ENCODE results near the gene FCN2.

FCN2 gene

GRCh38 chr9:134871697-134872340 is 8.8 kb upstream of the FCN2 start:
- Histone ChIP-seq H3K27me3 (ENCODE audit: insufficient read depth, poor library complexity, severe bottlenecking) (peaks cover 24% of the 10 kb centered on the region), H3K27ac (ENCODE audit: poor library complexity, severe bottlenecking) (no peak overlapping the region), H3K4me1 (ENCODE audit: insufficient read depth, poor library complexity, severe bottlenecking) (no peaks in the 10 kb centered on the region), H3K4me3 (ENCODE audit: severe bottlenecking) (no peak overlapping the region), H3K36me3 (ENCODE audit: low read depth) (no peaks in the 10 kb centered on the region), H3K9me3 (ENCODE audit: severe bottlenecking) (no peaks in the 10 kb centered on the region)
- TF ChIP-seq CTCF (IDR thresholded peaks at IDR 0.05; ENCODE audit: poor library complexity, severe bottlenecking), result no peak
- DNase-seq (ENCODE audit: low spot score) (no peak), ATAC-seq (ENCODE audit: low read depth) (no peak)

GRCh38 chr9:134872482-134873231 is 8.0 kb upstream of the FCN2 start:
- no peak overlapping the region for H3K27ac ChIP-seq (ENCODE audit: poor library complexity, severe bottlenecking)
- no peak for TF ChIP-seq CTCF (IDR thresholded peaks at IDR 0.05; ENCODE audit: poor library complexity, severe bottlenecking)
- no peaks in the 10 kb centered on the region for H3K4me1 ChIP-seq (ENCODE audit: insufficient read depth, poor library complexity, severe bottlenecking)
- no peak for DNase-seq (ENCODE audit: low spot score)
- peaks cover 32% of the 10 kb centered on the region for H3K27me3 ChIP-seq (ENCODE audit: insufficient read depth, poor library complexity, severe bottlenecking)
- H3K36me3 ChIP-seq (ENCODE audit: low read depth), result no peaks in the 10 kb centered on the region
- ATAC-seq (ENCODE audit: low read depth), result no peak
- H3K4me3 ChIP-seq (ENCODE audit: severe bottlenecking), result no peak overlapping the region
- H3K9me3 ChIP-seq (ENCODE audit: severe bottlenecking), result no peaks in the 10 kb centered on the region

GRCh38 chr9:134875371-134875770 is 5.2 kb upstream of the FCN2 start:
- Histone ChIP-seq H3K27me3 (ENCODE audit: insufficient read depth, poor library complexity, severe bottlenecking) (peaks cover 54% of the 10 kb centered on the region), H3K4me3 (ENCODE audit: severe bottlenecking) (no peak overlapping the region), H3K27ac (ENCODE audit: poor library complexity, severe bottlenecking) (no peak overlapping the region), H3K9me3 (ENCODE audit: severe bottlenecking) (no peaks in the 10 kb centered on the region), H3K36me3 (ENCODE audit: low read depth) (no peaks in the 10 kb centered on the region), H3K4me1 (ENCODE audit: insufficient read depth, poor library complexity, severe bottlenecking) (no peaks in the 10 kb centered on the region)
- DNase-seq (ENCODE audit: low spot score) (no peak), ATAC-seq (ENCODE audit: low read depth) (no peak)
- no peak for TF ChIP-seq CTCF (IDR thresholded peaks at IDR 0.05; ENCODE audit: poor library complexity, severe bottlenecking)

GRCh38 chr9:134877541-134877940 is 3.1 kb upstream of the FCN2 start:
- no peak for ATAC-seq (ENCODE audit: low read depth)
- no peak overlapping the region for H3K27ac ChIP-seq (ENCODE audit: poor library complexity, severe bottlenecking)
- no peaks in the 10 kb centered on the region for H3K4me1 ChIP-seq (ENCODE audit: insufficient read depth, poor library complexity, severe bottlenecking)
- no peak for TF ChIP-seq CTCF (IDR thresholded peaks at IDR 0.05; ENCODE audit: poor library complexity, severe bottlenecking)
- DNase-seq (ENCODE audit: low spot score), result no peak
- peaks cover 56% of the 10 kb centered on the region for H3K27me3 ChIP-seq (ENCODE audit: insufficient read depth, poor library complexity, severe bottlenecking)
- no peak overlapping the region for H3K4me3 ChIP-seq (ENCODE audit: severe bottlenecking)
- no peaks in the 10 kb centered on the region for H3K36me3 ChIP-seq (ENCODE audit: low read depth)
- no peaks in the 10 kb centered on the region for H3K9me3 ChIP-seq (ENCODE audit: severe bottlenecking)

Data from RWPE2 (cell line).